Stimulated activated CD4-positive, alpha-beta T cell treated with anti-CD3 and anti-CD28 coated beads, Interleukin-4, amount 100 ng/mL, for 1 hour (primary cell): ENCODE results near the gene ATP5MC2.
"Not testable (repeated sequence)": the region's sequence is repeated elsewhere in the genome, so short reads cannot be mapped to it uniquely, and the experiment has no call there.

Source experiments
- DNase-seq: peaks from one replicate; pipeline ENCODE4 v3.0.0-alpha.2; 2020

ATP5MC2 gene

DNA sequence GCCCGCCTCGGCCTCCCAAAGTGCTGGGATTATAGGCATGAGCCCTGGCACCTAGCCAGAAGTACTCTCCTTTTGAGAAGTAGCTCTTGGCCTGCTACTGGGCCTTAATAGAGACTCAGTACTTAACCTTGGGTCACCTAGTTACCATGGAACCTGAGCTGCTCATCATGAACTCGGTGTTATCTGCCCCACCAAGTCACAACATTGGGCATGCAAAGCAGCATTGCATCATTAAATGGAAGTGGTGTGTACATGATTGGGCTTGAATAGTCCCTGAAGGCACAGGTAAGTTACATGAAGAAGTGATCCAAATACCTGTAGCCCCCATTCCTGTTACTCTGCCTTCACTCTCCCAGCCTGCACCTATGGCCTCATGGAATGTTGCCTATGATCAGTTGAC is 31.8 kb downstream of the ATP5MC2 start:
- DNase-seq, result no peak

DNA sequence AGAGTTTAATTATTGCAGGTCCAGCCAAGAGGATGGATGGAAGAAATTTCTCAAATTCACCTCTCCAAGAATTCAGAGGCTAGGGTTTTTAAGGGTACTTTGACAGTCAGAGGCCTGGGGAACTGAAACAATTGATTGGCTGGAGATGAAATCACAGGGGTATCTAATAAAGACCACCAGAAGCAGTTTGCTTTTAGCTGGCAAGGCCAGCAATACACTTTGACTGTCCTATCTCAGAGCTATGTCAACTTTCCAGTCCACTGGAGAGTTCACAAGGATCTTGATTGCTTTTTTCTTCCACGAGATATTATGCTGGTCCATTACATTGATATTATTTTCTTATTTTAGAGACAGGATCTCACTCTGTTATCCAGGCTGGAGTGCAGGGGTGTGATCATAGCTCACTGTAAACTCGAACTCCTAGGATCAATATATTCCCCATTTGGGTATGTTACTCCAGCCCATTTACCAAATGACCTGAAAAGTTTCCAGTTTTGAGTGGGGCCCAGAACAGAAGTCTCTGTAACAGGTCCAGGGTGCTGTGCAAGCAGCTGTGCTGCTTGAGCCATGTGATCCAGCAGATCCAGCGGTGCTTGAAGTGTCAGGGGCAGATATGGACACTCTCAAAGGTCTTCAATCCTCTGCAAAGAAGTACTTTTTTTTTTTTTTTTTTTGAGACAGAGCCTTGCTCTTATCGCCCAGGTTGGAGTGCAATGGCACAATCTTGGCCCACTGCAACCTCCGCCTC is 32.5 kb downstream of the ATP5MC2 start:
- DNase-seq, result no peak

DNA sequence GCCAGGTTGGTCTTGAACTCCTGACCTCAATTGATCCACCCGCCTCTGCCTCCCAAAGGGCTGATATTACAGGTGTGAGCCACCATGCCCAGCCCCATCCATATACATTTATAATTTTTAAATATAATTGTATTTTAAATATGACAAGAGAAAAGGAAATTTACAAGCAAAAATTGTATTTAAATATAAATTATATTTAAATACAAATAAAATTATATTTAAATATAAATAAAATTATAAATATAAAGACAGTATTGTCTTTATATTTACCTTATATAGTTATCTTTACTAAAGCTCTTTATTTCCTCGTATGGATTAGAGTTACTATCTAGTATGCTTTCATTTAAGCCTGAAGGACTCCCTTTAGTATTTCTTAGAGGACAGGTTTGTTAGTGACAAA is 37.8 kb downstream of the ATP5MC2 start:
- DNase-seq, result no peak

DNA sequence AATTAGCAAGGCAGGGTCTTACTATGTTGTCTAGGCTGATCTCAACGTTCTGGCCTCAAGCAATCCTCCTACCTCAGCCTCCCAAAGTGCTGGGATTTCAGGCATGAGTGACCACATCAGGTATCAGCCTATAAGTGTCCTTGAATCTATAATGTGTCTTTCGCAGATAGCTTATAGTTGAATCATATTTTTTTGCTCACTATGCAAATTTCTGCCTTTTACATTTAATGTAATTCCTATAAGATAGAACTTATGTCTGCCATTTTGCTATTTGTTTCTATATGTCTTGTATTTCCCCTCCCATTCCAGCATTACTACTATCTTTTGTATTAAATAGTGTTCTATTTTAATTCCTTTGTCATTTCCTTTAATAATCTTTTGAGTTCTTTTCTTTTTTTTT is 39.2 kb downstream of the ATP5MC2 start:
- no peak for DNase-seq

DNA sequence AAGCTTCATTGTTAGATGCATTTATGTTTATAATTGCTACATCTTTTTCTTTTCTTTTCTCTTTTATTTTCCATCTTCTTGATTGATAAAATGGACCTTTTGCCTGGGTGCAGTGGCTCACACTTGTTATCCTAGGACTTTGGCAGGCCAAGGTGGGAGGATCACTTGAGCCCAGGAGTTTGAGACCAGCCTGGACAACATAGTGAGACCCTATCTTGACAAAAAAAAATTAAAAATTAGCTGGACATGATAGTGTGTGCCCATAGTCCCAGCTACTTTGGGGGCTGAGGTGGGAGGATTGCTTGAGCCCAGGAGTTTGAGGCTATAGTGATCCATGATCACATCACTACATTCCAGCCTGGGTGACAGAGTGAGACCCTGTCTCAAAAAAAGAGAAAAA is 40.2 kb downstream of the ATP5MC2 start:
- not testable (repeated sequence) for DNase-seq

DNA sequence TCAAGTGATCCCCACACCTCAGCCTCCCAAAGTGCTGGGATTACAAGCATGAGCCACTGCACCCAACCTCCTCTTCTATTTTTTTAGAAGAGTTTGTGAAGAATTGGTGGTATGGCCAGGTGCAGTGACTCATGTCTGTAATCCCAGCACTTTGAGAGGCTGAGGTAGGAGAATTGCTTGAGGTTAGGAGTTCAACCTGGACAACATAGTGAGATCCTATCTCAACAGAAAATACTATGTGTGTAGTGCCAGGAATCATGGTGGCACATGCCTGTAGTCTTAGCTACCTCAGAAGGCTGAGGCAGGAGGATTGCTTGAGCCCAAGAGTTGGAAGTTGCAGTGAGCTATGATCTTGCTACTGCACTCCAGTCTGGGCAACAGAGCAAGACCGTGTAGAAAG is 44.2 kb downstream of the ATP5MC2 start:
- DNase-seq, result no peak

DNA sequence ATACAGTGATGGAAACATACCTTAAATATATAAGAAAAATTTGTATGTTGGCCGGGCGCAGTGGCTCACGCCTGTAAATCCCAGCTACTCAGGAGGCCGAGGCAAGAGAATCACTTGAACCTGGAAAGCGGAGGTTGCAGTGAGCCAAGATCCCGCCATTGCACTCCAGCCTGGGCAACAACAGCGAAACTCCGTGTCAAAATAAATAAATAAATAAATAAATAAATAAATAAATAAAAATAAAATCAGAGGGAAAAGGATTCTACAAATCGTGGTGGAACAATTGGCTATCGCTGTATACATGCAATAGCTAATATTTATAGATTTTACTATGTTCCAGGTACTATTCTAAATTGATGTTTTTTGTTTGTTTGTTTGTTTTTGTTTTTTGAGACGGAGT is 48.0 kb downstream of the ATP5MC2 start:
- no peak for DNase-seq

DNA sequence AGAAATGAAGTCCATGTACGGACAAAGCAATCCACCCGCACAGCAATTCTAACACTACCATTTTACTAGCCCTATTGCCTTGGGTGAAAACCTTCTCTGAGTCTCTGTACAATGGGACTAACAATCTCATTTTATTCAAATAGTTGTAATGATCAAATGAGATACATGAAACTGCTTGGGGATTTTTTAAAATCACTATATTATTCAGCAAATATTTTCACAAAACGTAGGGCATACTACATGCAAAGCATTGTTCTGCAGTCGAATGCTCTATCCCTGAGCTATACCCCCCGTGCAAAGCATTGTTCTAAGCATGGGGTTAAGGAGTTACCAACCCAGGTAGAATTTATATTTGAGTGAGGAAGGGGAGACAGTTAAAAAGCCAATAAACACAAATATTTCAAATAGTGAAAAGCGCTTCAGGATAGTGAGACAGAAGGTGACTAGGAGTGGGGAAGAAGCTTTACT is 49.1 kb downstream of the ATP5MC2 start:
- no peak for DNase-seq

DNA sequence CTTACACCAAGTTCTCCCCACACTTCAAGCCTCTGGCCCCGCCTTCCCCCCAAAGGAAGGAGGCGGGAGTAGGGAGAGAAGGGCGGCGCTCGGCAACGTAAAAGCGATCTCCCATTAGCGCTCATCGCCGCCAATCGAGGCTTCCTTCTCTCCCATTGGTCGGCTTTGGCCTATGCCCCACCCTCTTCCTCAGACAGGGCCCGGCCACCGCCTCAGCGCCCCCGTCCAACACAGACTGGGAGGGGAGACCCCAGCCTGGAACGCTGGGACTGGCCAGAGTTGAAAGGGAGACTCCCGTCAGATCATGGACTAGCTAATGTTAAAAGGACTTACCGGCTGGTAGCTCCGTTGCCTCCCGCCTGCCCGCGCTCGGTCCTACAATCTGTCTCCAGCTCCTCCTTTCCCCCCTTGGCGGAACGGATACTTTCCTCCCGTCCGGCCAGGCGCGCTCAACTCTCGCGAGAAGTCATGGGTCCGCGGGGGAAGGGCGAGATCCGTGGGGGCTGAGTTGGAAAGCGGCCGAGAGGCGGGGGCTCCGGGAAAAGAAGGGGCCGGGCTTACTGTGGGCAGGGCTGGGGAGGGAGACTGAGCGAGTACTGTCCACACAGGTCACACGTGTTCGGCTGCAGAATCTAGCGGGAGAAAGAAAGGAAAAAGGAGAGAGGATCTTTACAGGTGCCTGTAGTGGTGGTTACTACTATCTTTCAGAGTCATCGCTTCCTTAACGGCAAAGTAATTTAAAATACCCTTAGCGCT is 49.8 kb downstream of the ATP5MC2 start, which contains the start of gene ATF7:
Gene ATF7, minus strand, starts transcription at position 437 of the 756 bp plus-strand sequence. CDS start 25,382 bp downstream, outside the sequence.
- peak; percentile 99 for DNase-seq

DNA sequence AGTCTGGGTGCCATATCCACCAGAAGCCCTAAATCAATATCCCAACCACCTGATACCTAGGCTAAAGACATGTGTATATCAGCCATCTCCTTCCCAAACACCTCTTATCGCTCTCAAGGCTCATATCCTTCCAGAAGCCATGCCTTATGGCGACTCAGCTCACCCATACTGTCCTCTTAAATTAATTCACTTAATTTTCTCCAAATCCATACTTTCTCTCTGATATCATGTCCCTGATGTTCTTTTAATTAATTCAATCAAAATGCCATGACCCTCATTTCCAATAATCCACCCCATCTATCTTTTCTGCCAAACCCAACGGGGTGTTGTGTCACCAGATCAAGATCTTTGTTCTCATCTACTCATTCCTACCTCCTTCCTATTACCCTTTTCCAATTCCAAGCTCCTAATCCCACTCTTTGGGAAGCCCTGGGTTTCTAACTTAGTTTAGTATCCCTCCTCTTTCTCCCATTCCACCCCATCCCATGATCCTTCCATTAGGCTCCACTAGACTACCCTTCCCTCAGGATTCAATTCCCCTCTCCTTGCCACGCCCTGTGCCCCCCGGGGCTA is 50.4 kb downstream of the ATP5MC2 start:
- no peak for DNase-seq

DNA sequence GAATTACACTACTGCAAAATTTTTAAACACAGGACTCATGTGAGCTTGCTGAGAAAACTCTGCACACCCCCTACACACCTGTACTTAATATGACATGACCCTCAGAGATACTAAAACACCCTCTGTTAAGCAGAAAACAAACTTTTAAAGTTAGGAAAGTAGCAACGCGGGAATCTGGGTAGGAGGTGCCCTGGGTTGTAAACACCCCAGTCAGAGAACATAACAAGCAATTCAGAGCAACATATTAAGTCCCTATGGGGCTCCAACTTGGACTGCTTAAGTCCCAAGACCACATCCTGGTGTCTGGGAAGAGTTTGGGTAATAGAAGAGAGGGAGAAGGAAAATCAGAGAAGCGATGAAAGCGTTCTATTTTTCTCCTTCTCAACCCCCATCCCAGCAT is 50.9 kb downstream of the ATP5MC2 start:
- DNase-seq, result no peak

DNA sequence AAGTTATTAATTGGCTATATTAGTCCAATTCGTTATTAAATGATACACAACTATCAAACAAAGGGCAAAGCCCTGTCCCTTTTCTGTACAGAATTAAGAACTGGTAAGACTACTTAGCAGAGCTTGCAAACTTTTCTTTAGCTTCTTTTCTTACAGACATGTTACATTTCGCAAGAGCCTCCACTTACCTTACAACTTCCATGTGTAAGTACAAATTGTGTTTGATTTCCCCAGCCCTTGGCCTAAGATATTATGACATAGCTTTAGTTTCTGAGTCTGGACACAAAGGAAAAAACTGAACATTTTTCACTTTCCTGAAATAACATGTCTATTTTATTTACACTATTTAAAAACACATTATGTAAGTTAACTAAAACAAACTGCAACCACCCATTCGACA is 51.4 kb downstream of the ATP5MC2 start:
- no peak for DNase-seq

DNA sequence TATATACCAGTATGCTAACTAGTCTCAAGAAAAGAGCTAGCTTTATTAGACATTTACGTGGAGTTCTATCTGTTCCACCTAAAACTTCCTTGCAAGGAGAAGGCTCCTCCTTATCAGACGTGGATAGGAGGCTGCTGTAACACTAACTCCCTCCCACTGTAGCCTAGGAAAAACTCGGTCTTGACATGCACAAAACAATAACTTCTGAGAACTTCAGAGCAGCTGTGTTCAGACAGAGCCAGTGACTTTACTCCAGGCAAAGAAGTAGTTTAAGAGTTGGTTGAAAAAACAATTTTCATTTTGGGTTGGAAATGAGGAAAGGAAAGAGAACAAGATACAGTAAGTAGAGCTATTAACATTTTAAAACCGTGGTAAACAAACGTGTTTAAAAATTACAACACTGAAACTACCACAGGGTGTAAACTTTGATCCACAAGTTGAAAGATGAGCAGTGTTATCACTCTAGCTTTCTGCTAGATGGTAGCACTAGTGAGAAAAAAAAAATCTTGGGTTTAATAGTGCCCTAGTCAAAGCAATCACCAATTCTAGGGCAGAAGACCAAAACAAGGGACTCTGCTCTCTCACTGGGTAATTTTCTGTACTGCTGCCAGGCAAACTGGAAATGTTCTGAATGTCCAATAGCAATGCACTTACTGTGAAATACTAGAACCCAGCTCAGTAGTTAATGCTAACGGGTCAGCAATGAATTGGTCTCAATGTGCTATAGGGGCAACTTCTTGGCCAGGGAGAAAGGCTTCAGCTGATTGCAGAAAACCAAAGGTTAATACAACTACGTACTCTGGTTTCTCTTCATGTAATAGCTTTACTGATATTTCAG is 52.1 kb downstream of the ATP5MC2 start:
- DNase-seq, result no peak

DNA sequence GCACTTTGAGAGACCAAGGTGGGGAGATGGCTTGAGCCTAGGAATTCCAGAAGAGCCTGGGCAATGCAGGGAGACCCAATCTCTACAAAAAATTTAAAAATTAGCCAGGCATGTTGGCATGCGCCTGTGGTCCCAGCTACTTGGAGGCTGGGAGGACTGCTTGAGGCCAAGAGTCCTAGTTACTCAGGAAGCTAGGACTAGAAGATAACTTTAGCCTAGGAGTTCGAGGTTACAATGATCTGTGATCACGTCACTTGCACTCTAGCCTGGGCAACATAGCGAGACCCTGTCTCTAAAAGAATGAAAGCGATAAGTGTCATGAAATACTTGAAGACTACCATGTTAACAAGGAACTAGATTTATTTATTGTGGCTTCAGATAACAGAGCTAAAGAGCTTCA is 53.2 kb downstream of the ATP5MC2 start:
- no peak for DNase-seq

DNA sequence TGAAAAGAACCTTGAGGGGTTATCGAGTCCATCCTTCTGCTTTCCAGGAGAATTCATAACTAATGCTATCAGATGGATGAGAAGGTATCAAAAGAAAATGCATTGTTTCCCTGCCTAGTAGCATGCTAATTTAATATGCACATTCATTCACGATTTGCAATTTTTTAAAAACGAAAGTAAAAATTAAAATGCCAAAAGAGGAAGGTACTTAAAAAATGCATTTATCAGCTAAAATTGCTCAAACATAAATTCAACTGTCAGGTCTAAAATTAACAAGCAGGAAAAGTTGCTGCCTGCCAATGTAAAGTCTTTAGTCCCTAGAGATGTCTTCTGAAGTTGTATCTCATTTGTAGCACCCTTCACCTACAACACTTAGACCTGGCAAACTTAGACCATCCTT is 57.6 kb downstream of the ATP5MC2 start:
- no peak for DNase-seq

DNA sequence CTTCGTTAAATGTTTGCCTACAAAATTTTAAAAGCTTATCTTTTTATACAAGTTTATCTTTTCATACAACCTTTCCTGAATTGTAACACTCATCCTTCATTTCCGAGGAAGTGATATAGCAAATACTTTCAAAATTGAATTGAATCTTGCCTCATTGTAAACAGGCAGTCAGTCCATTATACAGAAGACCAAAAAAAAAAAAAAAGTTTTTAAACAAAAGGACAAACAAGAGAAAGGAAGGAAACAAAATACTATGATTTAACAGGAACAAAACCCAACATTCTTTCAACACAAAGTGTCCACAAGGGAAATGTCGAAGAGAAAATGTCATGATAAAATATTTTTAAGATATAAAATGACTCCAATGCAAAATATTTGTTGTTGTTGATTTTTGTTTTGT is 58.2 kb downstream of the ATP5MC2 start:
- no peak for DNase-seq

DNA sequence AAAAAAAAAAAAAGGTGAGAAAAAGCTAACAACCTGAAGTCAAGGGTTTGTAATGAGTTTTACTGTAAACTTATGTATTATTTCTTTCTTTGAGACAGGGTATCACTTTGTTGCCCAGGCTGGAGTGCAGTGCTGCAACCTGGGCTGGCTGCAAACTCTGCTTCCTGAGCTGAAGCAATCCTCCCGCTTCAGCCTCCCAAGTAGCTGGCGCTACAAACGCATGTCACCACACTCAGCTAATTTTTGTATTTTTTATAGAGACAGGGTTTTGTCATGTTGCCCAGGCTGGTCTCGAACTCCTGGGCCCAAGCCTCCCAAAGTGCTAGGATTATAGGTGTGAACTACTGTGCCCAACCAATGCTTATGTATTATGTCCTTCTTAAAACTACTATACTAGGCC is 58.9 kb downstream of the ATP5MC2 start:
- no peak for DNase-seq
